GM04503 (cell line): ENCODE results near the gene ZSWIM1.
"Not testable (repeated sequence)": the region's sequence is repeated elsewhere in the genome, so short reads cannot be mapped to it uniquely, and the experiment has no call there.

Experiments used
- DNase-seq: peaks from one replicate; pipeline ENCODE4 v3.0.0-alpha.2; 2012; ENCODE audit warnings: low read depth

The ZSWIM1 gene

DNA sequence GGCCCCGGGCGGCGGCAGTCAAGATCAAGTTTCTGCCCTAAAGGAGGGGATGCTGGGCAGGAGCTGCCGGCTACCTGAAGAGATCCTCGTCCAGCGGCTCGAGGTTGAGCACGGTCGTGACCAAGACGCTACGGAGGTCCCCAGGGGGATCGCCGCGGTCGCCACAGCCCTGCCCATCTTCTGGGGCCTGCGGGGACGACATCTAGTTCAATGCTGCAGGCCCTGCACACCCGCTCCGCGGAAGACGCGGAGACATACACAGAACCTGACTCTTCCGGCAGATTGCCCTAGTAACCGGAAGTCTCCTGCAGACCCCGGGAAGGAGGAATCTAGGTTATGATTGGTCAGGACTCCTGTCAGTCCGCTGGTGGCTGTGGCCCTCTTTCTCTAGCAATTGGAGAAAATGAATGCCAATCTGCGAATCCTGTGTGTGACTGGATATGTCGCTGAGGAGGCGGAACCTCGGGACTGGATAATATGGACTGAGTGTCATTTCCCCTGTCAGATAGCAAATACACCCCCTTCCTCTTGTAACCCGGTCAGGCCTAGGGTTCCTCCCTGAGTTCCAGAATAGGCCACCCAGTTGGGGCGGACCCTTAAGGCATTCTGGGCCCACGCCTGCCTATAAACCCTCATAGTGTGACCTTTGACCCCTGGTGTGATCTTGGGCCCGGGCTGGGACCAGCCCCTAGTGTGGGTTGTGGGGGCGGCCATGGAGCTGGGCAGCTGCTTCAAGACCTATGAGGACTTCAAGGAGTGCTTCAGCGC is 23.7 kb upstream of the ZSWIM1 start, which contains the start of the genes ACOT8 and ZSWIM3:
Gene ACOT8 (minus strand): TSS at position 279 of the 768 bp plus-strand sequence. CDS start 77 bp downstream, at position 202.
Gene ZSWIM3 (plus strand): TSS at position 501 of the 768 bp plus-strand sequence. CDS start 212 bp downstream, at position 713.
- peak; percentile 100 for DNase-seq

- no peak for DNase-seq
Measured at GRCh38 chr20:45857882-45858216, 23.2 kb upstream of the ZSWIM1 start.

GRCh38 chr20:45859916-45860315 is 21.1 kb upstream of the ZSWIM1 start:
- no peak for DNase-seq

GRCh38 chr20:45860560-45861220 is 20.3 kb upstream of the ZSWIM1 start:
- no peak for DNase-seq

DNA sequence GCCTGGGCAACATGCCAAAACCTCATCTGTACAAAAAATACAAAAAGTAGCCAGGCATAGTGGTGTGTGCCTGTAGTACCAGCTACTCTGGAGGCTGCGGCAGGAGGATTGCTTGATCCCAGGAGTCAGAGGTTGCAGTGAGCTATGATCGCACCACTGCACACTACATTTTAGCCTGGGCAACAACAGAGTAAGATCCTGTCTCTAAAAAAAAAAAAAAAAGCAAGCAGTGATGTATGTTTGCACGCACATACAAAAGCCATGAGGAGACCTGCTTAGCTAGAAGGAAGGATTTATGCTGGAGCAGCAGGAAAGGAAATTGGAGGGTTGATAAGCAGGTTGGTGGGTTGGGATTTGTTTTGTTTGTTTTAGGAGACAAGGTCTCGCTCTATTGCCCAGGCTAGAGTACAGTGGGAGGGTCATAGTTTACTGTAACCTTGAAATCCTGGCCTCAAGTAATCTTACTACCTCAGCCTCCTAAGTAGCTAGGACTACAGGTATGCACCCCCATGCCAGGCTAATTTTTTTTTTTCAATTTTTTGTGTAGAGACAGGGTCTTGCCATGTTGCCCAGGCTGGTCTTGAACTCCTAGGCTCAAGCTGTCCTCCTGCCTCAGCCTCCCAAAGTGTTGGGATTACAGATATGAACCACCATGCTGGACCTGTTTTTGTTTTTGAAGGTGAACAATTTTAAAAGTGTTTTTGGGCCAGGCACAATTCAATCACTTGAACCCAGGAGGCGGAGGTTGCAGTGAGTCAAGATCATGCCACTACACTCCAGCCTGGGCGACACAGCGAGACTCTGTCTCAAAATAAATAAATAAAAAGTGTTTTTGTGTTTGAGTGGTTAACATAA is 19.6 kb upstream of the ZSWIM1 start:
- DNase-seq: no peak

DNA sequence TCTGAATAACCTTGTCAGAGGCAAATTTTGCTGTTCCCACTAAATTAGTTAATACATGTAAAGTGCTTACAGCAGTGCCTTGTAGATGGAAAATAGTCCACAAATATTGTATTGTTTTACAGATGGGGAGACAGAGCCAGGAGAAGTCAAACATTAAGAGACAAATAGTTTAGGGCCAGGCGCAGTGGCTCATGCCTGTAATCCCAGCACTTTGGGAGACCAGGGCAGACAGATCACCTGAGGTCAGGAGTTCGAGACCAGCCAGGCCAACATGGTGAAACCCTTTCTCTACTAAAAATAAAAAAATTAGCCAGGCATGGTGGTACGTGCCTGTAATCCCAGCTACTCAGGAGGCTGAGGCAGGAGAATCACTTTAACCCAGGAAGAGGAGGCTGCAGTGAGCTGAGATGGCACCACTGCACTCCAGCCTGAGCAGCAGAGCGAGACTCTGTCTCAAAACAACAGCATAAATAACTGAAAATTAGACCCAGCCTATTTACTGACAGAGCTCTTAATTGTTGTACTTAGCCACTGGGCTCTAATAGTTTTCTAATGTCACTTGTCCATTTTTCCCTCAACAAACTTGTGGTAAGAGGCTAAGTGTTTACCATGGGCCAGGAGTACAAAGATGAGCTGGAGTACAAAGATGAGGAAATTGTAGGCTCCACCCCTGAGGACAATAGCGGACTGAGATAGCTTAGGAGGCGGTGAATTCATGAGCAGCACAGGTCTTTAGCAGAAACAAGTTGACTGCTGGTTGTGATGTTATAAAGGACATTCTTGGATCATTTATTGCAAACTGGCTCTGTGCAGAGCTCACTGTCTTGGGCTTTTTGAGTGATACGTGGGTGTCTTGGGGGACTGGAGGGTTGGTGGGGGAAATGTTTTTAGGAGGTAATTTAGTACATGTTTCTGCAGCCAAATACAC is 17.2 kb upstream of the ZSWIM1 start:
- no peak for DNase-seq

GRCh38 chr20:45866454-45866853 is 14.6 kb upstream of the ZSWIM1 start:
- no peak for DNase-seq

DNA sequence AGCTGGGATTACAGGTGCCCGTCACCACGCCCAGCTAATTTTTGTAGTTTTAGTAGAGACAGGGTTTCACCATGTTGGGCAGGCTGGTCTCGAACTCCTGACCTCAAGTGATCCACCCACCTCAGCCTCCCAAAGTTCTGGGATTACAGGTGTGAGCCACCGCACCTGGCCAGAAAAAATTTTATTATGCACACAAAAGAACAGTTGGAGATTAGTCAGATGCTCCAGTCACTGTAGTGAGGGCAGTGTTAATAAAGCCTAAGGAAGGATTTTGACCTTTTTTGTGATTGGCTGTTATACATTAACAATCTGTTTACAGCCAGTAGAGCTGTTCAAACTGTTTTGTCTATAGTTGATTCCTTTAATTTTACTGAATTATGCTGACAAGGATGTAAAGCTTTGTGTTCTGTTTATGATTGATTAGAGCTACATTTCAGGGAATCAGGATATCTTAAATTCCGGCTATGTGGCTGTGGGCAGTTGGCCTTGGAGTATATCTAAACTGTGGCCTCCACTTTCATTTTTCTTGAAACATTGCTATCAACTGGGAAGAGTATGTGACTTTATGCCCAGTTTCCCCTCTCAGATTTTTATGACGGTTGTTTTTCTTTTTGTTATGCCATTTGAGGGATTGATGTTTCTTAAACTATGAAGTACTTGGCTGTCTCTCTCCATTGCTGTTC is 13.8 kb upstream of the ZSWIM1 start:
- DNase-seq: no peak

- DNase-seq: peak; percentile 66
Measured at GRCh38 chr20:45867819-45868176, 13.2 kb upstream of the ZSWIM1 start.

GRCh38 chr20:45872626-45873025 is 8.4 kb upstream of the ZSWIM1 start:
- no peak for DNase-seq

DNA sequence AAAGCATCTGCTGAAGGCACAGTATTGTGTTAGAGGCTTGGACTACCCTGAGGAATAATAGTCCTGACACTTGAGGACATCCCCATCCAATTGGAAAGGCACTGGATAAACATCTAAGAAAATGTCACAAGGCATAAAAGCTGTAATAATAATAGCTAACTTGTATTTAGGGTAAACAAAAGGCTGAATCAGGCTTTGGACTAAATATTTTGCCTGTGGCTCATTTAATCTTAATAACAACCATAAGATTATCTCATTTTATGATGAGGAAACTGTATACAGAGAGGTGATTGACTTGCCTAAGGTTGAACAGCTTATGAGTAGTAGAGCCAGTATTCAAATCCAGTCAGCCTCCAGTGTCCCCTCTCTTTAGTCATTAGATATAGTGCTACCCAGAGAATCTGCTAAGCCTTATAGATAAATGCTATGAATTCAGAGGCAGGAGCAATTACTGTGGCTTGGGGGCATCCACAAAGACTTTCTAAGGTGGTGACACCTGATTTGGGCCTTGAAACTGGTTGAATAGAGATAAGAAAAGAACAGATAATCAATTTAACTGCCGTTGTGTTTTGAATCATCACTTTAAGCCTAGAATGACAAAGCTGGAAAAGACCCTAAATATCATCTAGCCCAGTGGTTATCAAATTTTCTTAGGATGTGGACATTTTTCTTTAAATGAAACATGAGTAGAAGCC is 7.5 kb upstream of the ZSWIM1 start:
- DNase-seq: no peak

GRCh38 chr20:45874104-45874481 is 6.9 kb upstream of the ZSWIM1 start:
- not testable (repeated sequence) for DNase-seq

GRCh38 chr20:45874576-45874975 is 6.5 kb upstream of the ZSWIM1 start:
- DNase-seq: no peak

GRCh38 chr20:45878076-45878761 is 2.8 kb upstream of the ZSWIM1 start:
- DNase-seq: no peak

DNA sequence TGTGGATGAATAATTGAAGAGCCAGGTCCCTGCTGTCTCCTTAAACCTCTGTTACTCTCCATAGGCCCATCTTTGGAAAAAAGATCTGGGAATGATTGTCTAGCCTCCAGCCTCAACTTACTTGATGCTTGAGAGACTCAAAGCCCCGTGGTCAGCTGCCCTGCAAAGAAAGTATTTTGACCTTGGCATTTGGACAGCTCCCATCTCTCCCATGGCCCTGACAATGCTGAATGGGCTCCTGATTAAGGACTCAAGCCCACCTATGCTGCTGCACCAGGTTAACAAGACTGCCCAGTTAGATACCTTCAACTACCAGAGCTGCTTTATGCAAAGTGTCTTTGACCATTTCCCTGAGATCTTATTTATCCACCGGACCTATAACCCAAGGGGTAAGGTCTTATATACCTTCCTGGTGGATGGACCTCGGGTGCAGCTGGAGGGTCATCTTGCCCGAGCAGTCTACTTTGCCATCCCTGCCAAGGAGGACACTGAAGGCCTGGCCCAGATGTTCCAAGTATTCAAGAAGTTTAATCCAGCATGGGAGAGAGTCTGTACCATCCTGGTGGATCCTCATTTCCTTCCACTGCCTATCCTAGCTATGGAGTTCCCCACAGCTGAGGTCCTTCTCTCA is 1.6 kb downstream of the ZSWIM1 start:
- DNase-seq: no peak

GRCh38 chr20:45883100-45883469 is 2.1 kb downstream of the ZSWIM1 start:
- no peak for DNase-seq

GRCh38 chr20:45886590-45887345 is 5.7 kb downstream of the ZSWIM1 start:
- no peak for DNase-seq

GRCh38 chr20:45887346-45887715 is 6.3 kb downstream of the ZSWIM1 start, which contains the start of gene SPATA25:
TSS of gene SPATA25 (minus strand) at chr20:45887622. CDS start at chr20:45887590, 32 bp downstream.
- DNase-seq: no peak

DNA sequence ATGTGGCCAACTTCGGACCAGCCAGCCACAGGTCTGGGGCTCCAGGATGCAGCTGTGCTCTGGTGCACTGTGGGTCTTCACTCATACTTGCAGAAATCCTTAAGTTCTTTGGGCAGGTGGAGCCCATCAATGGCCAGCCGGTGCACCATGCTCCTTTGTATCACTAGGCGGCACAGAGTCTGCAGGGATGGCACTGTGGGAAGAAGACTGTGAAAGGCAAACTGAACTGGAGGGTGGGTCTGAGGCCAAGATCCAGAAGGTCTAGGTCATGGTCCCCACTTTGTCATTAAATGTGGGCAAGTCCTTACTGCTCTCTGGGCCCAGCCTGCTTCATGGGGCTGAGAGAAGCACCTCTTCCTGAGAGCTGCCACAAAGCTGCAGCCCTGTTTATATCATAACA is 7.7 kb downstream of the ZSWIM1 start:
- no peak for DNase-seq
